ENCODE results near the gene KIF14. TPM values are rescaled to one million over a fixed set of nuclear protein-coding genes. Genes with fewer than 3 reads are reported as not detected.
"Not testable (repeated sequence)": the region's sequence is repeated elsewhere in the genome, so short reads cannot be mapped to it uniquely, and the experiment has no call there.

Gene KIF14
- polyA plus RNA-seq, 1 donor, result 2.9 TPM

- Histone ChIP-seq H3K36me3 (ENCODE audit: control insufficient read depth, insufficient read depth, low read length) (no peaks in the 10 kb centered on the region), H3K9me3 (ENCODE audit: control insufficient read depth, low read depth, low read length) (no peaks in the 10 kb centered on the region), H3K27ac (ENCODE audit: low read length) (no peak overlapping the region), H3K4me1 (ENCODE audit: control insufficient read depth, insufficient read depth, low read length) (no peaks in the 10 kb centered on the region), H3K4me3 (ENCODE audit: low read length) (no peak overlapping the region), H3K27me3 (ENCODE audit: control insufficient read depth, insufficient read depth, low read length) (no peaks in the 10 kb centered on the region)
- WGBS (ENCODE audit: insufficient coverage, low lambda C conversion rate), result 80% methylated on average over 2 of the region's 9 CpGs
- no peak for DNase-seq
Observed at GRCh38 chr1:200525090-200525987, 95.2 kb downstream of the KIF14 start.

GRCh38 chr1:200524551-200524950, 96.0 kb downstream of the KIF14 start:
- H3K9me3 ChIP-seq (ENCODE audit: control insufficient read depth, low read depth, low read length); H3K36me3 ChIP-seq (ENCODE audit: control insufficient read depth, insufficient read depth, low read length); H3K4me3 ChIP-seq (ENCODE audit: low read length); H3K27me3 ChIP-seq (ENCODE audit: control insufficient read depth, insufficient read depth, low read length); DNase-seq; H3K4me1 ChIP-seq (ENCODE audit: control insufficient read depth, insufficient read depth, low read length); H3K27ac ChIP-seq (ENCODE audit: low read length): not testable (repeated sequence)
- no CpG with 5 or more reads among the region's 5 CpGs for WGBS (ENCODE audit: insufficient coverage, low lambda C conversion rate)

DNA sequence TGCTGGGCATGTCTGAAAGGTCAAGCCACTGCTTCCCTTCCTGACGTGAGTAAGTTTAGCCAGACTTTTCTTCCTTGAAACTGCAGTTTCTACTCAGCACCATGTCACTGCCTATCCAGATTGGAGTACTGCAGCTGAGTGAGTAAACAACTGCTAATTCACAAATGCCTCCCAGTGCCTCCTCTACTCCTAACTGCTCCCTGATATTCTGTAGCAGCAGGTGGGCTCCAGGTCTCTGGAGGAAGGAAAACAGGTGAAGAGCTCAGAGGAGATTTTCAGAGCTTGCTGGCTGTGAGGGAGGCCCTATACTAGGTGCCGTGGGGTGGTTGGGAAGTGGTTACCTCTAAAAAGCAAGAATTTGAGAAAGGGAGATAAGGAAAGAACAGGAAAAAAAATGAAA, 96.5 kb downstream of the KIF14 start:
- Histone ChIP-seq H3K36me3 (ENCODE audit: control insufficient read depth, insufficient read depth, low read length) (no peaks in the 10 kb centered on the region), H3K27me3 (ENCODE audit: control insufficient read depth, insufficient read depth, low read length) (no peaks in the 10 kb centered on the region), H3K4me1 (ENCODE audit: control insufficient read depth, insufficient read depth, low read length) (no peaks in the 10 kb centered on the region), H3K27ac (ENCODE audit: low read length) (no peak overlapping the region), H3K9me3 (ENCODE audit: control insufficient read depth, low read depth, low read length) (no peaks in the 10 kb centered on the region), H3K4me3 (ENCODE audit: low read length) (no peak overlapping the region)
- WGBS (ENCODE audit: insufficient coverage, low lambda C conversion rate), result no CpG with 5 or more reads among the region's 2 CpGs
- DNase-seq, result no peak

GRCh38 chr1:200520735-200521134, 99.8 kb downstream of the KIF14 start:
- H3K27me3 ChIP-seq (ENCODE audit: control insufficient read depth, insufficient read depth, low read length), result no peaks in the 10 kb centered on the region
- H3K9me3 ChIP-seq (ENCODE audit: control insufficient read depth, low read depth, low read length), result no peaks in the 10 kb centered on the region
- H3K27ac ChIP-seq (ENCODE audit: low read length), result no peak overlapping the region
- no peaks in the 10 kb centered on the region for H3K4me1 ChIP-seq (ENCODE audit: control insufficient read depth, insufficient read depth, low read length)
- no CpG with 5 or more reads among the region's 8 CpGs for WGBS (ENCODE audit: insufficient coverage, low lambda C conversion rate)
- no peak overlapping the region for H3K4me3 ChIP-seq (ENCODE audit: low read length)
- no peaks in the 10 kb centered on the region for H3K36me3 ChIP-seq (ENCODE audit: control insufficient read depth, insufficient read depth, low read length)
- DNase-seq, result no peak

DNA sequence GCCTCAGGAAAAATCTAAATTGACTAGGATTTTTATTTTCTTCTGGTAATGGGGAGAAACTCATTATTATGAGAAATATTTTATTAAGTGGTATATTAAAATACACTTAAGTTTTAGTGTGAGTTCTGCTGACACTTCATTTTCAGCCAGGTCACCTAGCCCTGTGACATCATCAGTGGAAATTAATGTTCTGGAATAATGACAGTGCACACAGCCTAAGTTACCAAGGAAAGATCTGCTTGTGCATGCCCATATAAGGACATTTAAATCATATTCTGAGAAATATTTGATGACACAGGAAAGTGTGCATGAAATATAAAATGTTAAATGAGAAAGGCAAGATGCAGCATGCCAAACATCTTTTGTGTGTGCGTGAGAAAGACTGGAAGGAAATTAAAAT, 102.0 kb downstream of the KIF14 start:
- WGBS (ENCODE audit: insufficient coverage, low lambda C conversion rate), result 100% methylated on average over 1 of the region's 1 CpG

DNA sequence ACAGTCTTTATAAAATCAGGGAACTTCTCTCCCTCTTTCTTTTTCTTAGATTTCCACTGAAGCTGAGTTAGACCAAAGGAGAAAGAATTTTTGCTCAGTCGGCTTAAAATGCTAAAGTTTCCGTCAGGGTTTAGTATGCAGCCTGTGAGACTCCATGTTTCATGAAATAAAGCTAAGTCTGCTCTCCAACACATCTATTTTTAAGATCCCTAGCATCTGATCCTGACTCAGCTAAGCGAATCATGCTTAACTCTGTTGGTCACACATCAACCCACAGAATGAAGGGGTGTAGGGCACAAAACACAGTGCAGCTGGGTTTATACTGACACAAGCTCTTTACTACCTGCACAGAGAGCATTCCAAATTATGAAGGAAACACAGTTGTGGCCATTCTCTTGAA, 108.4 kb downstream of the KIF14 start:
- no peak for DNase-seq
- Histone ChIP-seq H3K9me3 (ENCODE audit: control insufficient read depth, low read depth, low read length) (no peaks in the 10 kb centered on the region), H3K4me3 (ENCODE audit: low read length) (no peak overlapping the region), H3K27me3 (ENCODE audit: control insufficient read depth, insufficient read depth, low read length) (peaks cover 7% of the 10 kb centered on the region), H3K4me1 (ENCODE audit: control insufficient read depth, insufficient read depth, low read length) (no peaks in the 10 kb centered on the region), H3K27ac (ENCODE audit: low read length) (no peak overlapping the region), H3K36me3 (ENCODE audit: control insufficient read depth, insufficient read depth, low read length) (no peaks in the 10 kb centered on the region)
- WGBS (ENCODE audit: insufficient coverage, low lambda C conversion rate), result no CpG with 5 or more reads among the region's 3 CpGs

More for the DNA sequence above, 102.0 kb downstream of the KIF14 start:
- no peaks in the 10 kb centered on the region for H3K4me1 ChIP-seq (ENCODE audit: control insufficient read depth, insufficient read depth, low read length)
- no peaks in the 10 kb centered on the region for H3K9me3 ChIP-seq (ENCODE audit: control insufficient read depth, low read depth, low read length)
- peaks cover 4% of the 10 kb centered on the region for H3K27me3 ChIP-seq (ENCODE audit: control insufficient read depth, insufficient read depth, low read length)
- no peak overlapping the region for H3K4me3 ChIP-seq (ENCODE audit: low read length)
- H3K27ac ChIP-seq (ENCODE audit: low read length), result no peak overlapping the region
- no peak for DNase-seq
- no peaks in the 10 kb centered on the region for H3K36me3 ChIP-seq (ENCODE audit: control insufficient read depth, insufficient read depth, low read length)

DNA sequence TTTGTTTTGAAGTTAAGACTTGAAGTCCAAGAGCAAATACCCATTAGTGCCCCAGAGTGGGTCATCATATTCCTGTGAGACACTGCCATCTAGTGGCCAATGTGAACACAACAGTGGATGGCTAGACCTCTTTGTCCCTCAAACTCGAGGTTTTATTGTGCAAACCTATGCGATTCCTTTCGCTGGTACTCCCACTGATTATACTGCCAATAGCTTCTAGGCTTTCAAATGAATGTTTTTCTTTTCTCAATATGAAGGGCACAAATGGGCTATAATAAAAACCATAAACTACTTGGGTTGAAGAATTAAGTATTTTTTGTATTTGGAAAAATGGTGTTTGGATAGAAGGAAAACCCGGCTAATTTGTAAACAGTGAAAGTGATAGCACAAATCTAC, 110.3 kb downstream of the KIF14 start:
- Histone ChIP-seq H3K27me3 (ENCODE audit: control insufficient read depth, insufficient read depth, low read length) (peaks cover 9% of the 10 kb centered on the region), H3K36me3 (ENCODE audit: control insufficient read depth, insufficient read depth, low read length) (no peaks in the 10 kb centered on the region), H3K27ac (ENCODE audit: low read length) (no peak overlapping the region), H3K9me3 (ENCODE audit: control insufficient read depth, low read depth, low read length) (no peaks in the 10 kb centered on the region), H3K4me3 (ENCODE audit: low read length) (no peak overlapping the region), H3K4me1 (ENCODE audit: control insufficient read depth, insufficient read depth, low read length) (no peaks in the 10 kb centered on the region)
- 56% methylated on average over 1 of the region's 4 CpGs for WGBS (ENCODE audit: insufficient coverage, low lambda C conversion rate)
- DNase-seq, result peak; percentile 71 to 72

DNA sequence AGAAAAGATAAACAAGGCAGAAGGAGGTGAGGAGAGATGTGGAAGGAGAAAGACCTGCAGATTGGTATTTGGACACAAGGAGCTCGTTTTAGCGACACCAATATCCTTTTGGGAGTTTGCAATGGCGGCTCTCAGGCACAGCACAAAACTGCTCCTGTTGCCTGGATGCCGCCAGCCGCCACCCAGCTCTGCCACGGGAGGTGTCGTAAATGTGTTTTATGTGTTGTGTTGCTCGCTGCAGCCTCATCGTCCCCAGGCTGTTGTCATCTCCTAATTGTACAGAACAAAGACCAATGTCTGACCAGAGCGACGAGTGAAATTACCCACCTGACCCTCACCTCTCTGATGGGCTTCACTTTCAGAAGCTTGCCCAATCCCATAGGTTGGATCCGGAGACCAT, 114.1 kb downstream of the KIF14 start:
- WGBS (ENCODE audit: insufficient coverage, low lambda C conversion rate), result 100% methylated on average over 1 of the region's 12 CpGs
- Histone ChIP-seq H3K36me3 (ENCODE audit: control insufficient read depth, insufficient read depth, low read length) (no peaks in the 10 kb centered on the region), H3K27me3 (ENCODE audit: control insufficient read depth, insufficient read depth, low read length) (peaks cover 6% of the 10 kb centered on the region), H3K9me3 (ENCODE audit: control insufficient read depth, low read depth, low read length) (no peaks in the 10 kb centered on the region), H3K27ac (ENCODE audit: low read length) (no peak overlapping the region), H3K4me3 (ENCODE audit: low read length) (no peak overlapping the region), H3K4me1 (ENCODE audit: control insufficient read depth, insufficient read depth, low read length) (no peaks in the 10 kb centered on the region)
- no peak for DNase-seq

DNA sequence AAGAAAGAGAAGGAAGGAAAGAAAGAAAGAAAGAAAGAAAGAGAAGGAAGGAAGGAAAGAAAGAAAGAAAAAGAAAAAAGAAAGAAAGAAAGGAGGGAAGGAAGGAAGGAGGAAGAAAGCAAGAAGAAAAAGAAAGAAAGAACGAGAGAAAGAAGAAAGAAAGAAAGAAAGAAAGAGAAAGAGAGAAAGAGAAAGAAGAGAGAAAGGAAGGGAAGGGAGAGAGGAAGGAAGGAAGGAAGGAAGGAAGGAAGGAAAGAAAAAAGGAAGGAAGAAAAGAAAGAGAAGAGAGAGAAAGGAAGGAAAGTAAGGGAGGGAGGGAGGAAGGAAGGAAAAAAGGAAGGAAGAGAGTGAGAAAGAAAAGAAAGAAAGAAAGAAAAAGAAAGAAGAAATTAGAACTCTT, 115.3 kb downstream of the KIF14 start:
- Histone ChIP-seq H3K27me3 (ENCODE audit: control insufficient read depth, insufficient read depth, low read length) (peaks cover 6% of the 10 kb centered on the region), H3K27ac (ENCODE audit: low read length) (no peak overlapping the region), H3K9me3 (ENCODE audit: control insufficient read depth, low read depth, low read length) (no peaks in the 10 kb centered on the region), H3K4me3 (ENCODE audit: low read length) (no peak overlapping the region), H3K36me3 (ENCODE audit: control insufficient read depth, insufficient read depth, low read length) (no peaks in the 10 kb centered on the region), H3K4me1 (ENCODE audit: control insufficient read depth, insufficient read depth, low read length) (no peaks in the 10 kb centered on the region)
- no peak for DNase-seq
- 96% methylated on average over 1 of the region's 1 CpG for WGBS (ENCODE audit: insufficient coverage, low lambda C conversion rate)

Measured in large intestine (tissue), 3 donors.